ENCODE results near the gene POU5F1.

DNA sequence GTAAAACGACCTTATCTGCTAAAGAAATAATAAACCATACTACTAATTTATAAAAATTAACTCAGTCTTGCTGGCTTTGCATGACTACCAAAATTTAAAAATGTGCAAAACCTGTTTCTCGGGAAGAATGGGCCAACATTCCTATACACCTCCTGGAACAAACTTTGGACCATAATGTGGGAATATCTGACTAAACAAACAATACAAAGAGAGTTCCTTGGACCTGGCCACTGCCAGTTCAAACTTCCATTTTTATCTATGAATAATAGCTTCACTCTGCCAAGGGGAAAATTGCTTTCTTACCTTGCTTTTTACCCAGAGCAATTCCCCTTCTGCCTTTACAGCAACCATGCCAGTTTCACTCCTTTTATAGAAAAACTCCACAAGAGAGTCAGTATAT, 38.7 kb upstream of the POU5F1 start:
- TF ChIP-seq, protein P1, sequence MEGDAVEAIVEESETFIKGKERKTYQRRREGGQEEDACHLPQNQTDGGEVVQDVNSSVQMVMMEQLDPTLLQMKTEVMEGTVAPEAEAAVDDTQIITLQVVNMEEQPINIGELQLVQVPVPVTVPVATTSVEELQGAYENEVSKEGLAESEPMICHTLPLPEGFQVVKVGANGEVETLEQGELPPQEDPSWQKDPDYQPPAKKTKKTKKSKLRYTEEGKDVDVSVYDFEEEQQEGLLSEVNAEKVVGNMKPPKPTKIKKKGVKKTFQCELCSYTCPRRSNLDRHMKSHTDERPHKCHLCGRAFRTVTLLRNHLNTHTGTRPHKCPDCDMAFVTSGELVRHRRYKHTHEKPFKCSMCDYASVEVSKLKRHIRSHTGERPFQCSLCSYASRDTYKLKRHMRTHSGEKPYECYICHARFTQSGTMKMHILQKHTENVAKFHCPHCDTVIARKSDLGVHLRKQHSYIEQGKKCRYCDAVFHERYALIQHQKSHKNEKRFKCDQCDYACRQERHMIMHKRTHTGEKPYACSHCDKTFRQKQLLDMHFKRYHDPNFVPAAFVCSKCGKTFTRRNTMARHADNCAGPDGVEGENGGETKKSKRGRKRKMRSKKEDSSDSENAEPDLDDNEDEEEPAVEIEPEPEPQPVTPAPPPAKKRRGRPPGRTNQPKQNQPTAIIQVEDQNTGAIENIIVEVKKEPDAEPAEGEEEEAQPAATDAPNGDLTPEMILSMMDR (IDR thresholded peaks at IDR 0.05): no peak
- TF ChIP-seq POLR2A (IDR thresholded peaks at IDR 0.05) (no peak), POLR2AphosphoS5 (IDR thresholded peaks at IDR 0.05) (no peak), EP300 (IDR thresholded peaks at IDR 0.05) (no peak)
